ENCODE results near the gene NHLRC2. TPM values are rescaled to one million over a fixed set of nuclear protein-coding genes. Genes with fewer than 3 reads are reported as not detected.
A peak's percentile ranks its signal among the peaks of the same experiment; 100 is the strongest.

The NHLRC2 gene
- total and polyA plus RNA-seq, 2 donors (not counting 1 experiment from before 2014, with no cell fraction given): 5.7 to 59.8 TPM

DNA sequence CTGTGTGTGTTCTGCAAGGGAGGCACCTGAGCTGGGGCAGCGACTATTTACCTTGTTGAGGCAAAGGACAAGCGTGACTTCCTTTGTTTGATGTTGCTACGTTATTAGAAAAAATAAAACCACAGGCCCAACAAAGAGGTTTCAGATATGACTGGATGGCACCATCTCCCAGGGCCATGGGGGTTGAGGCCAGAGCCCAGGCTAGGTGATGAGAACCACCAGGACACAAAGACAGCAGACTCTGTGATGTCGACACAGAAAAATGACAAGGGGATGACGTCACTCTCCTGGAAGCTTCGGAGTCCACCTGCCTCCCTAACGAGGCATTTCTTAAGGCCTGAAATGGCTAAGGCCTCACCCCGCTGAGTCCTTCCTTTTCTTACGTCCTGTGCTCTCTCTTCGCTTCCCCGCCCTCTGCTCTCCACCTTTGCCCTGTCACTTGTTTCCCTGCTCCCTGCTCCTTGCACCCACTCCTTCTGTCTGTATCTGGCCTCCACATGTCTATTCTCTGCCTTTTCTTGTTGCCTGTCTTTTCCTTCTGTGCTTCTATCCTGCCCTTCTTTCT, 106.2 kb downstream of the NHLRC2 start:
- H3K36me3 ChIP-seq (replicated peaks in 1 of 2; ENCODE audit: control extremely low read depth in 1 of 2, control insufficient read depth in 1 of 2, extremely low read depth in 1 of 2, insufficient read depth in 2 of 2, low read length in 1 of 2): no peaks in the 10 kb centered on the region
- peaks cover 9% of the 10 kb centered on the region for H3K4me1 Mint-ChIP-seq
- peak overlapping the region; percentile 39 for H2AFZ ChIP-seq (ENCODE audit: insufficient read depth, low read depth, low read length, poor library complexity, severe bottlenecking)
- H3K27me3 Mint-ChIP-seq: no peaks in the 10 kb centered on the region
- no peak overlapping the region for H3K27ac ChIP-seq (ENCODE audit: low read length in 2 of 2)
- H3K4me2 ChIP-seq (replicated peaks; ENCODE audit: low read depth, low read length, poor library complexity, severe bottlenecking): peak overlapping the region; percentile 10
- TF ChIP-seq, protein P1, sequence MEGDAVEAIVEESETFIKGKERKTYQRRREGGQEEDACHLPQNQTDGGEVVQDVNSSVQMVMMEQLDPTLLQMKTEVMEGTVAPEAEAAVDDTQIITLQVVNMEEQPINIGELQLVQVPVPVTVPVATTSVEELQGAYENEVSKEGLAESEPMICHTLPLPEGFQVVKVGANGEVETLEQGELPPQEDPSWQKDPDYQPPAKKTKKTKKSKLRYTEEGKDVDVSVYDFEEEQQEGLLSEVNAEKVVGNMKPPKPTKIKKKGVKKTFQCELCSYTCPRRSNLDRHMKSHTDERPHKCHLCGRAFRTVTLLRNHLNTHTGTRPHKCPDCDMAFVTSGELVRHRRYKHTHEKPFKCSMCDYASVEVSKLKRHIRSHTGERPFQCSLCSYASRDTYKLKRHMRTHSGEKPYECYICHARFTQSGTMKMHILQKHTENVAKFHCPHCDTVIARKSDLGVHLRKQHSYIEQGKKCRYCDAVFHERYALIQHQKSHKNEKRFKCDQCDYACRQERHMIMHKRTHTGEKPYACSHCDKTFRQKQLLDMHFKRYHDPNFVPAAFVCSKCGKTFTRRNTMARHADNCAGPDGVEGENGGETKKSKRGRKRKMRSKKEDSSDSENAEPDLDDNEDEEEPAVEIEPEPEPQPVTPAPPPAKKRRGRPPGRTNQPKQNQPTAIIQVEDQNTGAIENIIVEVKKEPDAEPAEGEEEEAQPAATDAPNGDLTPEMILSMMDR (IDR thresholded peaks at IDR 0.05): no peak
- no peak for TF ChIP-seq EZH2 (IDR thresholded peaks at IDR 0.05; ENCODE audit: borderline replicate concordance, insufficient read depth, low read depth, low read length, poor library complexity, severe bottlenecking)
- H3K4me3 ChIP-seq (ENCODE audit: control extremely low read depth in 1 of 5, extremely low read depth in 1 of 5, insufficient read depth in 1 of 5, low read depth in 2 of 5, low read length in 4 of 5): no peak overlapping the region
- H3K9me3 Mint-ChIP-seq (ENCODE audit: insufficient read depth): no peaks in the 10 kb centered on the region
- CTCF ChIA-PET: no interaction called here
- no peak for ATAC-seq (ENCODE audit: low read depth)
- H3K27me3 ChIP-seq (replicated peaks in 1 of 4; ENCODE audit: control extremely low read depth in 1 of 4, control insufficient read depth in 3 of 4, insufficient read depth in 4 of 4, low read length in 3 of 4): no peaks in the 10 kb centered on the region
- POLR2A ChIA-PET: no interaction called here
- no peak overlapping the region for H3K9ac ChIP-seq (ENCODE audit: low read length)
- H3K9me3 ChIP-seq (ENCODE audit: control extremely low read depth in 1 of 3, control insufficient read depth in 2 of 3, insufficient read depth in 1 of 3, low read length in 2 of 3): peaks cover 0 to under 1% (median 0%) of the 10 kb centered on the region in 3 donors
- no peaks in the 10 kb centered on the region for H4K20me1 ChIP-seq (ENCODE audit: control insufficient read depth, insufficient read depth, low read length, poor library complexity, severe bottlenecking)
- DNase-seq: peak; percentile 33
- H3K27ac Mint-ChIP-seq: no peak overlapping the region
- H3K4me3 Mint-ChIP-seq: no peak overlapping the region
- H3K4me1 ChIP-seq (ENCODE audit: control insufficient read depth in 2 of 2, insufficient read depth in 2 of 2, low read length in 2 of 2): peaks cover 25 to 30% of the 10 kb centered on the region in 2 donors
- 57% methylated on average over 8 of the region's 11 CpGs for WGBS (ENCODE audit: insufficient coverage)
- intact Hi-C loops (cut with micrococcal nuclease): no loop called here
- H3K79me2 ChIP-seq (ENCODE audit: control insufficient read depth, insufficient read depth, low read length): no peaks in the 10 kb centered on the region

DNA sequence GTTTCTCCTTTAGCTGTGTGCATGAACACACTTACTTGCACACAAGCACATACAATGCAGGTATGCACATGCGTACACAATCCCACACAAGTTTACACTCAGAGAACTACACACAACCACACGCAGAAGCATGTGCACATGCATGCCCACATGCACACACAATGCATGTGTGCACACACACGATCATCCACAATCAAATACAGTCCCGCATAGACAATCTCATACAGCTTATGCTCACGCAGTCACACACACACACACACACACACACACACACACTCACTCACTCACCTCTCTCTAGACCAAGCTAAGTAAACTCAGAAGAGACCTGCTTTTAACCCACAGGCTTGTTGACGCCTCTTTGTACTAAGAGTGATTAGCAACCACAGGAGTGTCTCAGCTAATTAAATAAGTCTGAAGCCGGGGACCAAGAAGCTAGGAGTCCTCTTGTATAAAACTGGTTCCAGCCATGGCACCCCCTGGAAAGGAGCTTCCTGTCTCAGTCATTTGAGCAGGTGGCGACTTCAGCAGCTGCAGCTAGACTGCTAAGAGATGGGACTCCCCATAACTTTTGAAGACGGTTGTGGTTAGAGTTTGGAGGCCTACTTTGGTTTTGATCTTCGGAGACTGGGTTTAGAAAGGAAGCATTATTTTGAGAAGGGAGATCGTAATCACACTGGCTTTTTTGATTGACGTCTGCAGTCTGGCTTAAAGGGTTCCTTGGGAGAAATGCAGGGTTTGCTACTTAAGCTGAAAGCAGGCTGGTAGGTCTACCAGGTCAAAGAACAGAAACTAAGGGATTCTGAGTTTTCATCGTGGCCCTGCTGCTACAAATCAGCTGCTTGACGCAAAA, 106.9 kb downstream of the NHLRC2 start:
- DNase-seq: peak; percentile 36
- intact Hi-C loops (cut with micrococcal nuclease): no loop called here
- WGBS (ENCODE audit: insufficient coverage): 51% methylated on average over 11 of the region's 14 CpGs
- no peaks in the 10 kb centered on the region for H3K36me3 ChIP-seq (replicated peaks in 1 of 2; ENCODE audit: control extremely low read depth in 1 of 2, control insufficient read depth in 1 of 2, extremely low read depth in 1 of 2, insufficient read depth in 2 of 2, low read length in 1 of 2)
- no peaks in the 10 kb centered on the region for H4K20me1 ChIP-seq (ENCODE audit: control insufficient read depth, insufficient read depth, low read length, poor library complexity, severe bottlenecking)
- no peak overlapping the region for H3K4me3 ChIP-seq (ENCODE audit: control extremely low read depth in 1 of 5, extremely low read depth in 1 of 5, insufficient read depth in 1 of 5, low read depth in 2 of 5, low read length in 4 of 5)
- H3K27ac ChIP-seq (ENCODE audit: low read length in 2 of 2): peak overlapping the region in 1 of 2 donors; percentile 17
- CTCF ChIA-PET: no interaction called here
- TF ChIP-seq EZH2 (IDR thresholded peaks at IDR 0.05; ENCODE audit: borderline replicate concordance, insufficient read depth, low read depth, low read length, poor library complexity, severe bottlenecking): no peak
- TF ChIP-seq, protein P1 (IDR thresholded peaks at IDR 0.05): no peak
- H3K4me1 ChIP-seq (ENCODE audit: control insufficient read depth in 2 of 2, insufficient read depth in 2 of 2, low read length in 2 of 2): peaks cover 30% of the 10 kb centered on the region in 2 donors
- no peaks in the 10 kb centered on the region for H3K79me2 ChIP-seq (ENCODE audit: control insufficient read depth, insufficient read depth, low read length)
- no peak overlapping the region for H3K9ac ChIP-seq (ENCODE audit: low read length)
- H3K9me3 Mint-ChIP-seq (ENCODE audit: insufficient read depth): no peaks in the 10 kb centered on the region
- H3K27ac Mint-ChIP-seq: no peak overlapping the region
- no peaks in the 10 kb centered on the region for H3K27me3 ChIP-seq (replicated peaks in 1 of 4; ENCODE audit: control extremely low read depth in 1 of 4, control insufficient read depth in 3 of 4, insufficient read depth in 4 of 4, low read length in 3 of 4)
- peak overlapping the region; percentile 10 for H3K4me2 ChIP-seq (replicated peaks; ENCODE audit: low read depth, low read length, poor library complexity, severe bottlenecking)
- POLR2A ChIA-PET: no interaction called here
- peak overlapping the region; percentile 52 for H2AFZ ChIP-seq (ENCODE audit: insufficient read depth, low read depth, low read length, poor library complexity, severe bottlenecking)
- H3K4me3 Mint-ChIP-seq: no peak overlapping the region
- ATAC-seq (ENCODE audit: low read depth): no peak
- H3K27me3 Mint-ChIP-seq: no peaks in the 10 kb centered on the region
- peaks cover 9% of the 10 kb centered on the region for H3K4me1 Mint-ChIP-seq
- H3K9me3 ChIP-seq (ENCODE audit: control extremely low read depth in 1 of 3, control insufficient read depth in 2 of 3, insufficient read depth in 1 of 3, low read length in 2 of 3): no peaks in the 10 kb centered on the region

Data from B cell (primary cell).